GM19043 (cell line): ENCODE results near the gene FARP1.

Experiments used
- ATAC-seq: cut with Tn5 transposase; IDR thresholded peaks from one replicate; pipeline ENCODE4 v1.9.1; 2021; ENCODE audit warnings: low read depth; ENCODE audit not compliant: unreplicated experiment

Gene FARP1

GRCh38 chr13:98275681-98276171 is 132.8 kb downstream of the FARP1 start:
- ATAC-seq: no peak

- ATAC-seq: no peak
Measured at GRCh38 chr13:98276486-98276885, 133.6 kb downstream of the FARP1 start.

GRCh38 chr13:98278068-98278724 is 135.3 kb downstream of the FARP1 start:
- no peak for ATAC-seq

DNA sequence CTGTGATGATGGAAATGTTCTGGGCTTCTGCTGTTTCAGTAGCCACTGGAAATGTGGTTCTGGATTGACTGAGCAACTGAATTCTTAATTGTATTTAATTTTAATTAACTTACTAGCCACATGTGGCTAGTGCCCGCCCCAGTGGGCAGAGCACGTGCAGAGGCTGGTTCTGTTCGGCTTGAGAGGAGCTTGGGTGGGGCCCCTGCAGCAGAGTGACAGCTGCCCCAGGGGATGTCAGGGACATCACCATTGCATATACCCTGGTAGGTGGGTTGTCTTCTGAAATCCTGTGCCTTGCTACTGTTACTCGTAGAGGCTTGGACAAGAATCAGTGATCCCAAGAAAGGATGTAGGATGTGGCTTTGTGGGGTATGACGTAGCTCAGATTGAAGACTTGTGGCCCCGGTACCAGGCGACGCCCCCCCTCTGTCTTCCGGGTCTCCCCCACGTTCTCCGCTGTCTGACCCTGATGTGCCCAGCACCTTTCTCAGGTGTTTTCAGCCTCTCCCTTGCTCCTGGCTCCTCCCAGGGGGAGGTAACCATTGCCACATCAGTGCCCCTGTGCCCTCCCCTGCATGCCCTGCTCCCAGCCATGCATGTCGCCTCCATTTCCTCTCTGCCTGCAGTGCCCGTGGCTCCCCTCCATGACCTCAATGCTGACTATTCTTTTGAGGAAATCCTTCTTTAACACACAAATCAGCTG is 136.7 kb downstream of the FARP1 start:
- no peak for ATAC-seq

GRCh38 chr13:98280176-98280510 is 137.2 kb downstream of the FARP1 start:
- no peak for ATAC-seq

DNA sequence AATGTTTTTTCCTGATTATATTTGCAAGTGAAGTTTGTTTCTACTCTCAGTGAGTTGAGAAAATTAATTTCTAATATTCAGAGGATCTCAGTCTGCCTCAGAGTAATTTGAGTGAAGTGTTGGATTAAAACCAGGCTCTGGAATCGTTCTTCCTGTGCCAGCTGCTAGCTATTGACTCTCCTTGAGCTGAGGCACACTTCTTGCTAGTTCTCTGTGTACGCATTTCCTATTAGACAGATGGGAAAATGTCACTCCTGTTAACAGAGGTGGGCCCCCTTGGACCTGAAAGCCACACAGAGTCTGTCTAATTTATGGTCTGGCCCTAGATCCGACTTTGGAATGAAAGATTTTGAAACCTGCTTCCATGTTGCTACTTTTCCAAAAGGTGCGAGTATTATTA is 141.8 kb downstream of the FARP1 start:
- ATAC-seq: no peak

- ATAC-seq: no peak
Measured at GRCh38 chr13:98285317-98285716, 142.4 kb downstream of the FARP1 start.

DNA sequence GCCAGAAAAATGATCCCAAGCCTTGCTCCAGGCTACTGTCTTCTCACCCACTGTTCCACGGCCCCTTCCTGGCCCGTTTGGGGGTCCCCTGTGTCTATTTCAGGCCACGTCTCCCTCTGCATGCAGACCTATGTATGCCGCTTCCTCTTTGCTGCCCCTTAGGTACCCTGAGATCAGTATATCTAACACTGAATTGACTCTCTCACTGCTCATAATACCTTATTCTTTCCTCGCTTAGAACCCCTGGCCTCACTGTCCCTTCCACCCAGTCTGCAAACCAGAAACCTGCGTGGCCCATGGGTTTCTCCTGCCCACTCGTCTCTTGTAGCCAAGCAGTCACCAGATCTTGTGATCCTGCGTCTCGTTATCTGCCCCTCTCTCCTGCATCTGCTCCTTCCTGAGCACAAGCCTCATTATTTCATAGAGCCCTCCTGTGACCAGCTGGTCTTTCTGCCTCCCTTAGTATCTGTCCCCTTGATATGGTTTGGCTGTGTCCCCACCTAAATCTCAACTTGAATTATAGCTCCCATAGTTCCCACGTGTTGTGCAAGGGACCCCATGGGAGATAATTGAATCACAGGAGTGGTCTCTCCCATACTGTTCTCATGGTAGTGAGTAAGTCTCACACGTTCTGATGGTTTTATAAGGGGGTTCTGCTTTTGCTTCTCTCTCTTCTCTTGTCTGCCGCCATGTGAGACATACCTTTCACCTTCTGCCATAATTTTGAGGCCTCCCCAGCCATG is 143.1 kb downstream of the FARP1 start:
- no peak for ATAC-seq

DNA sequence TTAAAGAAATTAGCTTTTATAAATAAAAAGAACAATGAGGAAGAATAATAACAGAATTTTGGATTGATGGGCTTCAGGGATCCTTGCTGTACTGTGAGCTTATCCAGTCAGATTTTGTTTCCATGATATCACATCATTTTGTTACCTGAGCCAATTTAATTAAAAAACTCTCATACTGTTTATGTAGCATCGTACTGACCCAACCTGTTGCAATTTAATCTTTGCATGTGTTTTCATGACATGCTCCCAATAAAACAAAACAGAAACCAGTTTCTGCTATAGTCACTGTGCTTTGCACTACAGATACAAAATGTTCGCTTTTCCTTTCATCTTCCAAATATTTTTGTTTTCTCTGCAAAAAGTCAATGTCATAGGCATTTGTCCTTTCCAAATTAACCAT is 143.9 kb downstream of the FARP1 start:
- no peak for ATAC-seq

DNA sequence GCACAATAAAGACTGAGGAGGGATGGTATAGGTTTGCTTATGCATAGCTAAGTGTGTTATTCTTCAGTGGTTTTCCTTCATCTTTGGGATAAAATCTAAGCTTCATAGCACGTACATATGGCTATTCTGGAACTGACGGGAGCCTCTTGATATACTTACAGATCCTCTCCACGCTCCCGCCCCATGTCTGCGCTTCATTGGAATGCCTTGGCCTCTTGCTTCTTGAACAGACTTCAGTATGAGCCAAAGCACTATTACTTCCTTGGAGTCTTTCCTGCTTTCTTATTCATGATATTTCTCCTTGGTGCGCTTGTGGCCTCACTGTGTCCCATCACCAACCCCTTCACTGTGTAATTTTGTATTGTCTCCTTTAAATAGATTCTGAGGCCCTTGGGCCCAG is 145.3 kb downstream of the FARP1 start:
- no peak for ATAC-seq

DNA sequence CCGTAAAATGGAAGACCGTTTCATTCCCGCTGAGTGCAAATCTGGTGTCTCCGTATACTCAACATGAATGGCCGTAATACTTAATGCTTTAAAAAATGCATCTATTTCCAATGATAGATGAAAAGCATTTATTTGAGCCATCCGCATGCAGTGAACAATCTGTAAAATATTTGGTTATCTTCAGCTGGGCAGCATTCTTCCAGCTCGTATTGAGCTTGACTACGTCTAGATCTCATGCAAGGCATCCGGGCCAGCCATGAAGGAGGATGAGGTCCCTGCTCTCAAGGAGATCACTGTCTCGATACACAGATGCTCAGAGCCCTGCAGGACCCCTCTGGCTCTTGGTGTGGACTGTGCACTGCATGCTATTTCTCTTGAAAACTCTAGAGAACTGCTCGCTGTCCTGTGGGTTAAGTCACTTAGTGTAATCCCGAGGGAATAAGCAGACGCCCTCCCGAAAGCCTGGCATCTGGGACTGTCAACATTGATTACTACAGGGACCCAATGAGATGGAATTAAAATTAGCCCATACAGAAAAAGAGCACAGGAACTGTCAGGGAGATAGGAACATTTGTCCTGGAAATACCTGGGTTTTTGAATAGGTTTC is 146.5 kb downstream of the FARP1 start:
- no peak for ATAC-seq

DNA sequence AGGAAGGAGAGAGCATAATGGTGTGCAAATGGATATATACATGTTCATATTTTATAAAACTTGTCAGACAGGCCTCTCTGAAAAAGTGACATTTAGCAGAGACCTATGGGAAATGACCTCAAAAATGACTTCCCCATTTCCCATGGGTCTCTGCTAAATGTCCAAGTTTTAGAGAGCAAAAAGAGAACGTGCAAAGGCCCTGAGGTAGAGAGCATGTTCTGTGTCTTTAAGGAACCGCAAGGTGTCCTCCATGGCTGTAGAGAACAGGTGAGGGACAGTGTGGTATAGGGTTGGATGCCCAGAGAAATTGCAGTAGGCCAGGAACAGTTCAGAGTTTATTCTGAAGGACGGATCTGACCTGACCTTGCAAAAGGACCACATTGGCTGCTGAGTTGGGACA is 147.4 kb downstream of the FARP1 start:
- ATAC-seq: no peak

DNA sequence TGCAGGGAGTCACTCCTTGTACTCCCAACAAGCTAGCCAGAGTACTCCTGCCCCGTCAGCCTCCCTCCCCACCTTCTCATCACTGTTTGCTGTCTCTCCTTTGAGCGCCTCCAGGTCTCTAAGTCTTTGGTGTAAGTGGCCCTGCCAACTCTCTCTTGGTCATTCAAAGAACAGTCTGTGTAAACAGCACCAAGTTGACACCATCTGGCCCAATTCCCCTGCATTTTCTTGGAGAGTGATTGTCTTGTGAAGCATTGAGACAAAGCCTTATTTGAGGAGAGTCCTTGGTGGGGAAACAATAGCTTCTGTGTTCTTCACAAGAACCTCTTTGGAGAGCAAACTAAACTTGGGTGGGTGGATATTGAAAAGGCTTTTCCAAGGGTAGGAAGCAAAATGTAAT is 148.8 kb downstream of the FARP1 start:
- no peak for ATAC-seq

DNA sequence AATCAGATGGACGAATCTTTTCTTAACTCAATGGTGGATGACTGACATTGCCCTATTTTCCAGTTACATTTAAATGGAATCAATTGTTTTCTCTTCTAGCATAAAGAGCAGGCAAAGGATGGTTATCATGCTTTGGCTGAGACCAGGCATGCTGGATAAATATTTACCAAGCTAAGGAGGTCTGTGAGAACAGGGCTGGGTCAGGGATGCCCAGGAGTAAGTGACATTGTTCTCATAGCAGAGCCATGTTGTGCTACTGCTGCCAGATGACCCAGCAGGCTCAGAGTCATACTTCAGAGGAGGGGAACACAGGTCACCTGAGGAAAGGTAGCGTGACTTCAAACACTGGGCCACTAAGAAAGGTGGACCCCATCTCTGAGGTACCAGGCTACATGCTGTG is 150.2 kb downstream of the FARP1 start:
- ATAC-seq: no peak

DNA sequence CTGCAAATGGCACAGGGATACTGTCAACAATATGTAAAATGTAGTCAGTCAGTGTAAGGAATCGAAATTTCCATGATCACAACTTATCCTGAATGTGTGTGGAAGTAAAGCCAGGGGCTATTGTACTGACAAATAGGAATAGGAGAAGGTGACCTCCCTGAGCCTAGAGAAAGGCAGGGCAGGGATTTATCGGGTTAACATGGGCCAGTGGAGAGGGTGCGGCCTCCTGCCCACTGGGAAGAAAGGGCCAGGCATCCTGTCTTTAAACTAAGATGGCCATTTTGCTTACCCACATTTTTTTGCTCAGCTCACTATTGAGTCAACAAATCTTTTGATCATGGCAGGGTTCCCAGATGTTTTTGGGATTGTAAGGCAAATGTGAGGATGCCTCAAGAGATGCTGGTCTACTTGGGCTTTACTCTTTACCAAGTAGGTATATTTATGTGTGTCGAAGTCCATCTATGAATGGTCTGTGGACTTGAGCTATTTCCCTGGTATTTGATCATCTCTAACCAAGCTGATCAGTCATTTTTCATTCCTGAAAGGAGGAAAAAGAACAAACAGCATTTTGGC is 150.8 kb downstream of the FARP1 start:
- no peak for ATAC-seq

GRCh38 chr13:98295371-98295770 is 152.5 kb downstream of the FARP1 start:
- ATAC-seq: no peak

GRCh38 chr13:98297051-98297450 is 154.2 kb downstream of the FARP1 start:
- no peak for ATAC-seq

GRCh38 chr13:98297745-98298144 is 154.9 kb downstream of the FARP1 start:
- ATAC-seq: no peak

DNA sequence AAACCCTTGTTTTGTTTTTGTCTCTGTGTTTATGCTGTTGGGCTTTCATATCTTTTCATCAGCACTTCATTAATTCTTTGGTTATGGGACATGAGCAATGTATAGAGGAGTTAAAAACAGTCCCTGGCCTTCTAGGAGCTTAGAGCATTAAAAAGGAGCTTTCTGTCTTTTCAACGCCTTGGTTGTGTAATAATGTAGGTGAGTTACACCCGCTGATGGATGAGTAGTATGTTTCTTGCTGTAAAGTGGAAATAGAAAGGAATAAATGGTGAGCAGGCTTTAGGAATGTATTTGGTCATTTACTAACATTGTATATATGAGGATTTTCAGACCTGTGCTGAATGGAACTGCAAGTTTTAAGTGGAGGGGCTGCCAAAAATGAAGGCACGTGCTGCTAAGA is 155.7 kb downstream of the FARP1 start:
- no peak for ATAC-seq

DNA sequence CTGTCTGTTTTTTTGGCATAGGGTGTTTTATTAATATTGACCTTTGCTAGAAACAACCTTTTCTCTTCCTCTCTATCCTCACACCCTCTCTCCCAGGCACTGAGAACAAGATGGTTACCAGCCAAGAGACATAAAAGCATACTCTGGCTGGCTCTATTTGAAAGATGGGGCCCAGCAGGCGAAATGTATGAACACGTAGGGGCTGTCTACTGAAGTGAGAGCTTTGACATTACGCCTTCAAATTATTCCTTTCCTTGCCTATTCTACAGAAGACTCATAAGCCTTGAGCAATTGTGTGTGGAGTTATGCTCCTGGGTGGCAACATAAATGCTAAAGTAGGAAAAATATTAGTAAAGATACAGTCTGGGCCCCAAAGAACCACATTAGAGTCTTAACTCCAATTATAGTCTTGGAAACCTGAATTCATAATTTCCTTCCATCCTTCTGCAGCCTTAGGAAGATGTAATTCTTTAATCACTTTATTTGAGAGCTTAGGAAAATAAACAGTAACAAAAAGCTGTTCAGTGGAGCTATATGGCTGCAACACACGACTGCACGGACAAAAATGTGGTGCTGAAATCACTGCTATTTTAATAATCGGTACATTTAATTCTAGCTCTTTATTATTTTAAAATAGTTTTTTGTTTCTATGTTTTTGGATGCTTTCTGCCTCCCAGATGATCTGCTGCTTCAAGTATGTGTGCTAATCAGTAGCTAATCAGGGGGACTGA is 156.5 kb downstream of the FARP1 start:
- ATAC-seq: no peak
